ENCODE results near the gene RAB31. TPM values are rescaled to one million over a fixed set of nuclear protein-coding genes. Genes with fewer than 3 reads are reported as not detected.

The RAB31 gene
- total RNA-seq, 1 donor from 2014 or later: 0.73 TPM

GRCh38 chr18:9876212-9876866 is 168.2 kb downstream of the RAB31 start:
- H3K27me3 Mint-ChIP-seq (ENCODE audit: low read depth): no peaks in the 10 kb centered on the region
- intact Hi-C loops (cut with micrococcal nuclease): loop anchor here (10.0 kb wide), 1 partner anchor 648 kb away; the partner anchor contains the start of gene NAPG
- H3K4me3 Mint-ChIP-seq (ENCODE audit: low read depth): no peak overlapping the region
- peaks cover 28% of the 10 kb centered on the region for H3K4me1 Mint-ChIP-seq (ENCODE audit: low read depth)
- peak overlapping the region; percentile 81 for H3K27ac Mint-ChIP-seq
- no peaks in the 10 kb centered on the region for H3K9me3 Mint-ChIP-seq
- DNase-seq (ENCODE audit: low spot score): no peak
- no peaks in the 10 kb centered on the region for H3K36me3 Mint-ChIP-seq (ENCODE audit: low read depth)

- Mint-ChIP-seq H3K9me3 (no peaks in the 10 kb centered on the region), H3K4me3 (ENCODE audit: low read depth) (peak overlapping the region; percentile 9), H3K4me1 (ENCODE audit: low read depth) (peaks cover 25% of the 10 kb centered on the region), H3K36me3 (ENCODE audit: low read depth) (no peaks in the 10 kb centered on the region), H3K27ac (peak overlapping the region; percentile 81), H3K27me3 (ENCODE audit: low read depth) (no peaks in the 10 kb centered on the region)
- intact Hi-C loops (cut with micrococcal nuclease): loop anchor here (1.0 to 10.0 kb wide), 4 partner anchors 15 to 648 kb away; partner anchors contain the start of gene NAPG
- peak; percentile 28 for DNase-seq (ENCODE audit: low spot score)
Observed at GRCh38 chr18:9876867-9877654, 169.0 kb downstream of the RAB31 start.

- Mint-ChIP-seq H3K27ac (peak overlapping the region; percentile 81), H3K4me1 (ENCODE audit: low read depth) (peaks cover 25% of the 10 kb centered on the region), H3K9me3 (no peaks in the 10 kb centered on the region), H3K4me3 (ENCODE audit: low read depth) (no peak overlapping the region), H3K36me3 (ENCODE audit: low read depth) (no peaks in the 10 kb centered on the region), H3K27me3 (ENCODE audit: low read depth) (no peaks in the 10 kb centered on the region)
- DNase-seq (ENCODE audit: low spot score): no peak
- intact Hi-C loops (cut with micrococcal nuclease): loop anchor here (1.0 to 10.0 kb wide), 4 partner anchors 15 to 647 kb away; partner anchors contain the start of gene NAPG
Observed at GRCh38 chr18:9877655-9878014, 169.5 kb downstream of the RAB31 start.

- intact Hi-C loops (cut with micrococcal nuclease): loop anchor here (10.0 kb wide), 1 partner anchor 647 kb away; the partner anchor contains the start of gene NAPG
- no peak overlapping the region for H3K27ac Mint-ChIP-seq
- no peaks in the 10 kb centered on the region for H3K9me3 Mint-ChIP-seq
- H3K4me3 Mint-ChIP-seq (ENCODE audit: low read depth): no peak overlapping the region
- H3K27me3 Mint-ChIP-seq (ENCODE audit: low read depth): no peaks in the 10 kb centered on the region
- H3K36me3 Mint-ChIP-seq (ENCODE audit: low read depth): no peaks in the 10 kb centered on the region
- peaks cover 25% of the 10 kb centered on the region for H3K4me1 Mint-ChIP-seq (ENCODE audit: low read depth)
- no peak for DNase-seq (ENCODE audit: low spot score)
Observed at GRCh38 chr18:9878095-9878494, 170.0 kb downstream of the RAB31 start.

GRCh38 chr18:9878783-9879242 is 170.7 kb downstream of the RAB31 start:
- Mint-ChIP-seq H3K36me3 (ENCODE audit: low read depth) (no peaks in the 10 kb centered on the region), H3K4me1 (ENCODE audit: low read depth) (peaks cover 25% of the 10 kb centered on the region), H3K27me3 (ENCODE audit: low read depth) (no peaks in the 10 kb centered on the region), H3K9me3 (no peaks in the 10 kb centered on the region), H3K27ac (no peak overlapping the region), H3K4me3 (ENCODE audit: low read depth) (no peak overlapping the region)
- DNase-seq (ENCODE audit: low spot score): no peak
- intact Hi-C loops (cut with micrococcal nuclease): loop anchor here (10.0 kb wide), 1 partner anchor 646 kb away; the partner anchor contains the start of gene NAPG

- intact Hi-C loops (cut with micrococcal nuclease): no loop called here
- Mint-ChIP-seq H3K4me3 (ENCODE audit: low read depth) (no peak overlapping the region), H3K4me1 (ENCODE audit: low read depth) (peaks cover 13% of the 10 kb centered on the region), H3K9me3 (peaks cover 3% of the 10 kb centered on the region), H3K27ac (no peak overlapping the region), H3K36me3 (ENCODE audit: low read depth) (no peaks in the 10 kb centered on the region), H3K27me3 (ENCODE audit: low read depth) (no peaks in the 10 kb centered on the region)
- no peak for DNase-seq (ENCODE audit: low spot score)
Observed at GRCh38 chr18:9884090-9884489, 176.0 kb downstream of the RAB31 start.

- H3K9me3 Mint-ChIP-seq: peaks cover 3% of the 10 kb centered on the region
- no peak overlapping the region for H3K27ac Mint-ChIP-seq
- intact Hi-C loops (cut with micrococcal nuclease): no loop called here
- H3K36me3 Mint-ChIP-seq (ENCODE audit: low read depth): no peaks in the 10 kb centered on the region
- H3K27me3 Mint-ChIP-seq (ENCODE audit: low read depth): no peaks in the 10 kb centered on the region
- no peak overlapping the region for H3K4me3 Mint-ChIP-seq (ENCODE audit: low read depth)
- no peak for DNase-seq (ENCODE audit: low spot score)
- peaks cover 13% of the 10 kb centered on the region for H3K4me1 Mint-ChIP-seq (ENCODE audit: low read depth)
Observed at GRCh38 chr18:9884532-9885140, 176.5 kb downstream of the RAB31 start.

- intact Hi-C loops (cut with micrococcal nuclease): no loop called here
- H3K9me3 Mint-ChIP-seq: peaks cover 3% of the 10 kb centered on the region
- no peak within 1 kb of the TSS for H3K4me3 Mint-ChIP-seq (ENCODE audit: low read depth)
- DNase-seq (ENCODE audit: low spot score): no peak
- H3K4me1 Mint-ChIP-seq (ENCODE audit: low read depth): peaks cover 13% of the 10 kb centered on the region
- H3K27ac Mint-ChIP-seq: peak within 1 kb of the TSS; percentile 80
- no peaks in the 10 kb centered on the region for H3K36me3 Mint-ChIP-seq (ENCODE audit: low read depth)
- H3K27me3 Mint-ChIP-seq (ENCODE audit: low read depth): no peaks in the 10 kb centered on the region
Observed at GRCh38 chr18:9885170-9886004, 177.3 kb downstream of the RAB31 start, which contains the start of gene TXNDC2. TXNDC2 (plus strand) TSS chr18:9885973; CDS start chr18:9886681, 708 bp downstream.

- Mint-ChIP-seq H3K36me3 (ENCODE audit: low read depth) (no peaks in the 10 kb centered on the region), H3K4me3 (ENCODE audit: low read depth) (no peak overlapping the region), H3K4me1 (ENCODE audit: low read depth) (peaks cover 12% of the 10 kb centered on the region), H3K27me3 (ENCODE audit: low read depth) (no peaks in the 10 kb centered on the region), H3K9me3 (peaks cover 3% of the 10 kb centered on the region), H3K27ac (peak overlapping the region; percentile 80)
- DNase-seq (ENCODE audit: low spot score): no peak
- intact Hi-C loops (cut with micrococcal nuclease): no loop called here
Observed at GRCh38 chr18:9886005-9886348, 177.9 kb downstream of the RAB31 start.

GRCh38 chr18:9887992-9888391 is 179.9 kb downstream of the RAB31 start:
- DNase-seq (ENCODE audit: low spot score): no peak
- Mint-ChIP-seq H3K27ac (no peak overlapping the region), H3K36me3 (ENCODE audit: low read depth) (no peaks in the 10 kb centered on the region), H3K4me1 (ENCODE audit: low read depth) (peaks cover 12% of the 10 kb centered on the region), H3K9me3 (peaks cover 3% of the 10 kb centered on the region), H3K27me3 (ENCODE audit: low read depth) (no peaks in the 10 kb centered on the region), H3K4me3 (ENCODE audit: low read depth) (no peak overlapping the region)
- intact Hi-C loops (cut with micrococcal nuclease): no loop called here

- Mint-ChIP-seq H3K27me3 (ENCODE audit: low read depth) (no peaks in the 10 kb centered on the region), H3K9me3 (peaks cover 3% of the 10 kb centered on the region), H3K27ac (no peak overlapping the region), H3K4me1 (ENCODE audit: low read depth) (peaks cover 17% of the 10 kb centered on the region), H3K36me3 (ENCODE audit: low read depth) (no peaks in the 10 kb centered on the region), H3K4me3 (ENCODE audit: low read depth) (no peak overlapping the region)
- DNase-seq (ENCODE audit: low spot score): no peak
- intact Hi-C loops (cut with micrococcal nuclease): no loop called here
Observed at GRCh38 chr18:9890196-9890595, 182.1 kb downstream of the RAB31 start.

GRCh38 chr18:9890957-9891356 is 182.9 kb downstream of the RAB31 start:
- Mint-ChIP-seq H3K36me3 (ENCODE audit: low read depth) (no peaks in the 10 kb centered on the region), H3K27me3 (ENCODE audit: low read depth) (no peaks in the 10 kb centered on the region), H3K27ac (no peak overlapping the region), H3K4me3 (ENCODE audit: low read depth) (no peak overlapping the region), H3K9me3 (peaks cover 2% of the 10 kb centered on the region), H3K4me1 (ENCODE audit: low read depth) (peaks cover 15% of the 10 kb centered on the region)
- DNase-seq (ENCODE audit: low spot score): no peak
- intact Hi-C loops (cut with micrococcal nuclease): no loop called here
